NB4 (cell line): ENCODE data around the gene PRAMEF12.
"Not testable (repeated sequence)": the region's sequence is repeated elsewhere in the genome, so short reads cannot be mapped to it uniquely, and the experiment has no call there.

ENCODE experiments used
- DNase-seq: peaks from one replicate; pipeline ENCODE4 v3.0.0; 2010; ENCODE audit warnings: low read depth
- H3K4me3 ChIP-seq: one replicate; pipeline ENCODE4 v1.5.1; 2011; ENCODE audit warnings: mild to moderate bottlenecking, low read depth, low read length, moderate library complexity
- CTCF ChIP-seq: IDR thresholded peaks from one replicate; pipeline ENCODE4 v1.5.1; 2012; ENCODE audit warnings: low read depth, low read length
- MAX ChIP-seq: IDR thresholded peaks from 2 replicates; pipeline ENCODE4 v1.6.1; 2011; ENCODE audit warnings: low read depth, low read length
- MYC ChIP-seq: IDR thresholded peaks from 2 replicates; pipeline ENCODE4 v1.6.1; 2011; ENCODE audit warnings: low read depth, low read length
- POLR2A ChIP-seq: IDR thresholded peaks from 2 replicates; pipeline ENCODE4 v1.6.1; 2011; ENCODE audit warnings: mild to moderate bottlenecking; ENCODE audit not compliant: insufficient read length; ENCODE audit errors: extremely low read depth

PRAMEF12 gene

GRCh38 chr1:12776801-12777557 lies 3.4 kb downstream of the PRAMEF12 start:
- no peak for DNase-seq
- TF ChIP-seq POLR2A (no peak), CTCF (no peak), MAX (no peak), MYC (no peak)
- no peak overlapping the region for H3K4me3 ChIP-seq

- no peak overlapping the region for H3K4me3 ChIP-seq
- TF ChIP-seq POLR2A (no peak), MAX (no peak), MYC (no peak), CTCF (no peak)
- DNase-seq = no peak
Measured at GRCh38 chr1:12778061-12778460, 4.5 kb downstream of the PRAMEF12 start.

- H3K4me3 ChIP-seq = no peak overlapping the region
- DNase-seq = no peak
- TF ChIP-seq MAX (no peak), MYC (no peak), POLR2A (no peak), CTCF (no peak)
Measured at GRCh38 chr1:12778907-12779306, 5.4 kb downstream of the PRAMEF12 start.

- not testable (repeated sequence) for H3K4me3 ChIP-seq, DNase-seq
Measured at GRCh38 chr1:12781488-12781887, 8.0 kb downstream of the PRAMEF12 start.

- peak; percentile 51 for DNase-seq
- H3K4me3 ChIP-seq = not testable (repeated sequence)
Measured at GRCh38 chr1:12783783-12784182, 10.2 kb downstream of the PRAMEF12 start.

- peak; percentile 4 for DNase-seq
- H3K4me3 ChIP-seq = not testable (repeated sequence)
Measured at GRCh38 chr1:12784729-12785128, 11.2 kb downstream of the PRAMEF12 start.

GRCh38 chr1:12791097-12791496 lies 17.6 kb downstream of the PRAMEF12 start, which contains the start of gene PRAMEF1:
Gene PRAMEF1, plus strand, starts transcription at chr1:12791397. Its CDS starts 1,831 bp downstream, at chr1:12793228.
- H3K4me3 ChIP-seq, DNase-seq: not testable (repeated sequence)

- TF ChIP-seq POLR2A = no peak
- no peak for TF ChIP-seq MYC
- TF ChIP-seq MAX = no peak
- no peak for TF ChIP-seq CTCF
Measured at GRCh38 chr1:12798911-12799310, 25.4 kb downstream of the PRAMEF12 start.

More at GRCh38 chr1:12798911-12799310, 25.4 kb downstream of the PRAMEF12 start:
- DNase-seq = no peak
- H3K4me3 ChIP-seq = no peak overlapping the region
